HL-60 (cell line): ENCODE data around the gene SLC17A7.

Experiments used
- CTCF ChIP-seq: IDR thresholded peaks from one replicate; pipeline ENCODE4 v1.5.1; 2011; ENCODE audit warnings: low read length, control low read depth, inconsistent platforms; ENCODE audit not compliant: insufficient read depth
- GABPA ChIP-seq: IDR thresholded peaks from 2 replicates; pipeline ENCODE4 v1.6.1; 2012; ENCODE audit warnings: low read depth
- POLR2AphosphoS5 ChIP-seq: IDR thresholded peaks from 2 replicates; pipeline ENCODE4 v1.6.1; 2012; ENCODE audit warnings: low read depth
- REST ChIP-seq: IDR thresholded peaks from 2 replicates; pipeline ENCODE4 v1.6.1; 2012; ENCODE audit warnings: low read depth; ENCODE audit not compliant: insufficient replicate concordance

GRCh38 chr19:49450405-49450804 is 9.1 kb upstream of the SLC17A7 start:
- TF ChIP-seq CTCF (no peak), REST (no peak), POLR2AphosphoS5 (no peak), GABPA (no peak)
